Thyroid gland (tissue), 4 donors: ENCODE data around the gene CNTNAP4.

ENCODE experiments used
- CTCF ChIP-seq, 6 experiments: fragments of 200-600 bp in 3 of 6; fragments of 450-650 bp in 3 of 6; sonication (generic) in 3 of 6; IDR thresholded peaks; one replicate each; pipeline ENCODE4 v1.5.1; 2016 to 2019; ENCODE audit warnings: antibody characterized with exemption in 6 of 6, mild to moderate bottlenecking in 2 of 6, inconsistent platforms in 1 of 6, moderate library complexity in 1 of 6
- POLR2A ChIP-seq, 2 donors: fragments of 450-650 bp; IDR thresholded peaks; one replicate each; pipeline ENCODE4 v1.6.1; 2017; ENCODE audit warnings: antibody characterized with exemption in 2 of 2, mild to moderate bottlenecking in 2 of 2, moderate library complexity in 1 of 2

GRCh38 chr16:76541070-76541469 lies 263.9 kb downstream of the CNTNAP4 start:
- TF ChIP-seq CTCF (IDR thresholded peaks at IDR 0.05), result no peak
- TF ChIP-seq POLR2A (IDR thresholded peaks at IDR 0.05), result no peak
